ENCODE measurements around the gene GABRB1. TPM values are rescaled to one million over a fixed set of nuclear protein-coding genes. Genes with fewer than 3 reads are reported as not detected.
"Not testable (repeated sequence)": the region's sequence is repeated elsewhere in the genome, so short reads cannot be mapped to it uniquely, and the experiment has no call there.

GABRB1 gene
- total and polyA plus RNA-seq, 2 of the 8 experiments (the other 6 are each of a cell fraction or from before 2014, with no cell fraction given), result 0.22 to 0.38 TPM

DNA sequence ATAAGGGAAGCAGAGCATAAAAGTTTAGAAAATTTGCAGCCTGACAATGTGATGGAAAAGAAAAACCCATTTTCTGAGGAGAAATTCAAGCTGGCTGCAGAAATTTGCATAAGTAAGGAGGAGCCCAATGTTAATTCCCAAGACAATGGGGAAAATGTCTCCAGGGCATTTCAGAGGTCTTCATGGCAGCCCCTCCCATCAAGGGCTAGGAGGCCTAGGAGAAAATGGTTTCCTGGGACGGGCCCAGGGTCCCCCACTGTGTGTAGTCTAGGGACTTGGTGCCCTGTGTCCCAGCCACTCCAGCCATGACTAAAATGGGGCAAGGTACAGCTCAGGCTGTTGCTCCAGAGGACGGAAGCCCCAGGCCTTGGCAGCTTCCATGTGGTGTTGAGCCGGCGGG lies 259.5 kb downstream of the GABRB1 start:
- H2AFZ ChIP-seq (ENCODE audit: low read length), result not testable (repeated sequence)
- WGBS, 2 experiments (ENCODE audit: extremely low coverage in 1 of 2, insufficient coverage in 1 of 2, insufficient read length in 1 of 2, insufficient replicate concordance in 2 of 2, low coverage in 1 of 2, low lambda C conversion rate in 2 of 2, missing lambda C conversion rate in 1 of 2), result 96% methylated on average over 4 of the region's 4 CpGs; no CpG with 5 or more reads in 1 of the 2 experiments

More for the DNA sequence above, 259.5 kb downstream of the GABRB1 start:
- H3K18ac ChIP-seq (ENCODE audit: extremely low read depth, low read length); H3K36me3 ChIP-seq (ENCODE audit: control insufficient read depth in 2 of 4, insufficient read depth in 4 of 4, low read length in 3 of 4); H2BK20ac ChIP-seq (ENCODE audit: low read length); H3K27me3 ChIP-seq (replicated peaks in 1 of 4; ENCODE audit: control insufficient read depth in 3 of 4, extremely low read depth in 1 of 4, insufficient read depth in 3 of 4, low read length in 3 of 4); H3K27ac ChIP-seq (ENCODE audit: low read depth, low read length); H3K14ac ChIP-seq (ENCODE audit: insufficient read length); H4K91ac ChIP-seq (replicated peaks; ENCODE audit: insufficient read length, low read length); POLR2A ChIA-PET (ENCODE audit: partially characterized antibody); H3K4me2 ChIP-seq (ENCODE audit: insufficient read depth in 1 of 2, low read depth in 2 of 2, low read length in 2 of 2); H2BK12ac ChIP-seq (ENCODE audit: low read depth, low read length); H2BK120ac ChIP-seq (replicated peaks; ENCODE audit: low read depth, low read length); H4K8ac ChIP-seq (ENCODE audit: extremely low read depth, insufficient read depth, low read length); H3K4ac ChIP-seq (replicated peaks; ENCODE audit: insufficient read length, low read depth, low read length); H3K4me1 ChIP-seq (replicated peaks in 1 of 4; ENCODE audit: control insufficient read depth in 3 of 4, insufficient read depth in 4 of 4, low read length in 3 of 4); H3K23ac ChIP-seq (ENCODE audit: insufficient read length); H2AK5ac ChIP-seq (ENCODE audit: low read depth, low read length); DNase-seq (ENCODE audit: low read depth in 1 of 2, low spot score in 2 of 2); H3K79me2 ChIP-seq (ENCODE audit: control insufficient read depth in 1 of 2, insufficient read depth in 2 of 2, low read length in 2 of 2); H4K5ac ChIP-seq (ENCODE audit: insufficient read length, low read depth, low read length); H3K56ac ChIP-seq (replicated peaks; ENCODE audit: insufficient read length, low read depth, low read length); H3K9ac ChIP-seq (replicated peaks in 1 of 4; ENCODE audit: extremely low read depth in 1 of 4, low read depth in 3 of 4, low read length in 3 of 4); CTCF ChIA-PET (ENCODE audit: partially characterized antibody); H3K4me3 ChIP-seq (ENCODE audit: extremely low read depth in 1 of 4, insufficient read depth in 2 of 4, low read depth in 3 of 4, low read length in 4 of 4); FAIRE-seq; H3K23me2 ChIP-seq (ENCODE audit: low read depth, low read length); H2BK5ac ChIP-seq (ENCODE audit: low read depth, low read length); H4K20me1 ChIP-seq (replicated peaks in 1 of 2; ENCODE audit: control insufficient read depth in 1 of 2, insufficient read depth in 2 of 2, low read length in 2 of 2); H2BK15ac ChIP-seq (ENCODE audit: low read length); H3K79me1 ChIP-seq (ENCODE audit: low read depth, low read length): not testable (repeated sequence)
- H3K9me3 ChIP-seq (ENCODE audit: insufficient read depth in 2 of 2, low read depth in 1 of 2, low read length in 1 of 2), result peaks cover 2 to 14% of the 10 kb centered on the region in 2 experiments; a peak in 2 of 4 replicates

All from H1 (cell line).